ENCODE data around the gene OLFML2B. TPM values are rescaled to one million over a fixed set of nuclear protein-coding genes. Genes with fewer than 3 reads are reported as not detected.

Gene OLFML2B
- total RNA-seq, 1 donor from 2014 or later, result 8.4 TPM

DNA sequence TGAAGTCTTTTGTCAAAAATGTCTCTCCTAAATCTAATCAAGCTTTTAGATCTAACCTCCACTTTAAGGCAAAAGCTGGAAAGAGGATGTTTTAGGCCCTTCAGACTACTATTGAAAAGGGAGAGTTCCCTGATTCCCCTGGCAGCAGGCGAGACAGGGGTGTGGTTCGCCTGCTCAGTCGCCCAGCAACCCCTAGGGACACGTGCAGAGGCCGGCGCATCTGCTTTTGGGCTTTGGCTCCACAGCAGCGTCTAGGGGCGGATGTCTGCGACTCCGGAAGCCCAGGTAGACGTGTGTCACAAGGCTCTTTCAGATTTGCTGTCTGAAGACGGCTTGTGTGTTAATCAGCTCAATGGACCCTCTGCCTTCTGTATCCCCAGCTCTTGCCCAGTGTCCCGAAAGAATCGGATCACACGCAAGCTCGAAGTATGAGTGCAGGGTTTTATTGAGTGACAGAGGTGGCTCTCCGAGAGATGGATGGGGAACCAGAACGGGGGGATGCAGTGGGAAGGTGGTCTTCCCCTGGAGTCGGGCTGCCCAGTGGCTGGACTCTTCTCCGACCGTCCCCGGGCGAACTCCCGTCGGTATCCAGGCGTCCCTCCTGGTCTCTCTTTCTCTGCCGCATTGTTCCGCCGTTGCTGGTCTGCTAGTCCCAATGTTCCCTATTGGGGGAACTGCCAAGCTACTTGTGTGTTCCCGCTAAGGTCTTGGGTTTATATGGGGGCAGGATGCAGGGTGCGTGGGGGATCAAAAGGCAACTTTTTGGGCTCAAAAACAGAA is 45.5 kb downstream of the OLFML2B start:
- DNase-seq (ENCODE audit: low spot score), result no peak

DNA sequence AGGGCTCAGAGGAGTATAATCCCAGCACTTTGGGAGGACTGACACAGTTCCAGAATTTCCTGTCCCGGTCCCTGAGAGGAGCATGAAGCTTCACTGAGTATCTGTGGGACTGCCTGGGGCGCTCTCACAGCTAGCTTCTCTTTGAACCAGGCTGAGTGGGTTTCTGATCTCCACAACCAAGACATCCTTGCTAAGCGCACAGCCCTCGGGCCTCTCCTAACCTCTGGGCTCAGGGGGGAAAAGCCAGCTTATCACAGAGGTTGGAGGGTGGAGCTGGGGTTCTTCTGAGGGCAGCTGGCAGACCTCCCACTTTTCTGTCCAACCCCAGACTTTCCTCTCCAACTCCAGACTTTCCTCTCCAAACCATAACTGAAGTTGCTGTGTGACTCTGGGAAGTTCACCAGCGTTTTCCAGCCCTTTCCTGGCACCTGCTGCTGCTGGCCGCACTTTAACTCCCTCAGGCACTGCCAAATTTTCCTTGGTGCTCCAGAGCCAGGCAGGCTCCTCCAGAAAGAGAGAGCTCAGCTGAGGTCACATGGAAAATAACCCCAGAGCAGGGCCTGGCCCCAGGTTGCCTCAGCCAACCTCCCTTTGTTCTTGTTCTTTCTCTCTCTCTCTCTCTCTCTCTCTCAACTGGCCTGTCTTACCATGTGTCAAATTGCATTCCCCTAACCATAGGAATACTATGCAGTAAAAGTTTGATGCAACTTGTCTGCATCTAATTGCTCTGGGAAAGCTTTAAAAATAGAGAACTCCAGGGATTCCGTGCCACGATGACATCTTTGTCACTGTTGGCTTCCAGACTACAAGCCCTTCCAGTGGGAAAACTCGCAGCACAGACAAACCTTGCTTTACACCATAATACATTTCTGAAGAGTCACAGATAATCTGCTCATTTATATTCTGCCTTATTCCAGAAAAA is 49.5 kb downstream of the OLFML2B start:
- no peak for DNase-seq (ENCODE audit: low spot score)

DNA sequence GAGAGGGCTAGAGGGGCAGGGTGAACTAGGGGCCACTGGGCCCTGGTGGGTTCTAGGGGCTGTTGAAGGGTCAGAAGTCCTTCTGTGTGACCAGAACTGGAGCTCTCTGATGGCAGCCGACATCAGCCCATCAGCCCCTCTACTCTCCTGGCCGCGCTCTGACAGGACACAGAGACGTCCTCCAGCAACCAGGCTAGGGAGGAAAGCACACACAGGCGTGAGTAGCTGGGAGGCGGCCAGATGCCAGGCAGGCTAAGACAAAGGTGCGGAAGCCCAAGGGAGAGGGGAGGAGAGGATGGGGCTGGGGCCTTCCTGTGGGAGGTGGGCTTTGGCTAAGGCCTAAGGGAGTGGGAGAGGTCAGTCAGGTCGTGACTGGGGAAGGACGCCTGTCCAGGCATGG is 50.8 kb downstream of the OLFML2B start:
- no peak for DNase-seq (ENCODE audit: low spot score)

DNA sequence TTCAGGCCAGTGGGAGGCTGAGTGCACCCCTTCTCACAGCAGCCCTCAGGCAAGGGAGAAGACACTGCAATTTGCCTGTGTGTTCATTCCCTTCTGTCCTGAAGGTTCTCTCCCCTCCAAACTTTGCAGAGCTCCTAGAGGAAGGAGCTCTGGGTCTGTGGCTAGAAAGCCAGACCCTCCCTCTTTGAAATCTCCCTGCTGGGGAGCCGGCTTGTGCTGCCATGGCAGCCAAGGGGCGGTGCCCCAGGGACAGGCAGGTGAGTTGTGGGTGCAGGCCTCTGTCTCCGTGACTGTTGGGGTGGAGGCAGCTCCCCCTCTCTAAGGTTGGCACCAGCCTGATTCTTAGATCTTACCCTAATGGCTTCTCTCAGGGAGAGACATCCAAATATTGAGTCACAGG is 53.0 kb downstream of the OLFML2B start:
- DNase-seq (ENCODE audit: low spot score), result no peak

DNA sequence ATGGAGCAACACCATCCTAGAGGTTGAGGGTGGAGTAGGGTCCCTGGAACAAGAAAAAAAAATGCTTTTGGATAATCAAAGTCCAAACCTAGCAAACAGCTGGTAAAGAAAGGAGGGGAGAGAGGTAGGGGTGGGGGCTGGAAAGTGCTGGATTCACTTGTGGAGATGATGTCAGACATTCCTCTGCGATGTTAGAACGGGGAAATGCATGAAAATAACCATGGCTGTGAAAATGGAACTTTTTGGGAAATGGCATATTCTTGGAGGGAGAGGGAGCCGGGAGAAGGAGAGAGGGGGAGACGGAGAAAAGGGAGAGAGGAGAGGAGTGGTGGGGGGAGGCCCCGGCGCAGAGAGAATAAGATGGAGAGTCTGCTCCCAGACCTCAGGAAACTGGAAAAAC is 53.6 kb downstream of the OLFML2B start:
- no peak for DNase-seq (ENCODE audit: low spot score)

DNA sequence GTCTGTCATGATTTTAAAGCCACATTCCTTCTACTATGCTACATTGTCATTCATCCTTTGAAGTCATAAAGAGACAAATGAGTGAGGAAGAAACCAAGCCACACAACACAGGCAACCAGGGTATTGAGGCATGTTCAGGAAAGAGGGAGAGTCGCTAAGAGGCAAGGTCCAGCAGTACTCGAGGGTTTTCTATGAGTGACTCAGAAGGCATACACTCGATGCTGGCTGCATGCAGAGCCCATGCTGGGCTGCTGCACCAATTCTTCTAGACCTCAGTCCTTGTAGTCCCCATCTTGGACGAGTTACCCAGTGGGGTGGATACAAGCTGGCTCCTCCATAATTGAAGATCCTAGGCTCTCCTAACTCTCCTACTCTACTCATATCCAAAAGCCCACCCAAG is 57.6 kb downstream of the OLFML2B start:
- no peak for DNase-seq (ENCODE audit: low spot score)

DNA sequence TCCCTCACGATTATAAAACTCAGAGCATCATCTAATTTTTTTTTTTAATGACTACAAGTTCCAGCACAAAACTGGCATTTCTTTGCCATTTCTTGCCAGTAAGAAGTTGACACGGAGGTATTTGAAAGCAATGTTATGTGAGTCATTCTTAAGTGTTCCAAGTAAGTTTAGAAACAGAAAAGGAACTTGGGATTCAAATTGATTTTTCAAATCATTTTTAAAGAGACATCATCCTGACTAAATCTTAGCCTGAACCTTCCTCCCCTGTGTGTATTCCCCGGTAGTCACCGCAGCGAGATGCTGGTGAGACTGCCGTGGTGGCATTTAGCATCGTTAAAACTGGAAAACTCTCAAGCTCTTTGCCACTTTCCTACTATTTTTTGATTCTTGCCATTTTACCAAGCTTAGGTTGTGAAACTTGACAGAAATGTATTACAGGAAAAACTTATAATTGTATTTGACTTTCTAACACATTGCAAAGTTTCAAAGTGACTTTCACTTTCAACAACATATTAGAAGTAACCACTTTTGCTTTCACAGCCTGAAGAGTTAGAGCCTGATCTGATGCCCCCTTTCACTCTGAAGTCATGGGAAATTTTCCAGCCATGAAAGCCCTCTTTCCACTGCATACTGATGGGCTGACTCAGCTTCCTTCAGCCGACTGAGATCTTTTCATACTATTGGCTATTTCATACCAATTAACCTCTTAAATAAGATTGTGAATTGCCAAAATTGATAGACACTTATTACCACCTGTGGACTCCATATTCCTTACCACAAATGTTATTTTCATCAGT is 61.4 kb downstream of the OLFML2B start:
- no peak for DNase-seq (ENCODE audit: low spot score)

DNA sequence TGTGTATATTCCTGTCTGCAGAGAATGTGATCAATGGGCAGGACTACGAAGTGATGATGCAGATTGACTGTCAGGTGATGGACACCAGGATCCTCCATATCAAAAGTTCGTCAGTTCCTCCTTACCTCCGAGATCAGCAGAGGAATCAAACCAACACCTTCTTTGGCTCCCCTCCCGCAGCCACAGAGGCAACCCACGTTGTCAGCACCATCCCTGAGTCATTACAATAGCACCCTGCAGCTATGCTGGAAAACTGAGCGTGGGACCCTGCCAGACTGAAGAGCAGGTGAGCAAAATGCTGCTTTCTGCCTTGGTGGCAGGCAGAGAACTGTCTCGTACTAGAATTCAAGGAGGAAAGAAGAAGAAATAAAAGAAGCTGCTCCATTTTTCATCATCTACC is 65.2 kb downstream of the OLFML2B start:
- DNase-seq (ENCODE audit: low spot score), result no peak

DNA sequence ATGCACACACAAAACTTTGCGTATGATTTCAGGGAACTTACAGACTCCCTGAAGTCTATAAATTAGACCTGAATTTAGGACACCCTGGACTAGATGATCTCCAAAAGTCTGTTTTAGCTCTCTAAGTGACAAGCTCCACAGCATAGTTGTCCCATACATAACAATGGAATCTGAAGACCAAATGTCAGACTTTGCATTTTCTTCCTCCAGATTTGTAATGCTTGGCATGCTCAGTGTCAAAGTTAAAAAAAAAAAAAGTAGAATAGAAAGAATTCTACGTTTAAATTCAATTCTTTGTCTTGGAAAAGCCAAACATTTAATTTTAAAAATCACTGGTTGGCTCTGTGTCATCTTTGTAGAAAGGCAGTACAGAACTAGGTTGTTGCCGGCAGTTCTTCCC is 66.7 kb downstream of the OLFML2B start:
- no peak for DNase-seq (ENCODE audit: low spot score)

DNA sequence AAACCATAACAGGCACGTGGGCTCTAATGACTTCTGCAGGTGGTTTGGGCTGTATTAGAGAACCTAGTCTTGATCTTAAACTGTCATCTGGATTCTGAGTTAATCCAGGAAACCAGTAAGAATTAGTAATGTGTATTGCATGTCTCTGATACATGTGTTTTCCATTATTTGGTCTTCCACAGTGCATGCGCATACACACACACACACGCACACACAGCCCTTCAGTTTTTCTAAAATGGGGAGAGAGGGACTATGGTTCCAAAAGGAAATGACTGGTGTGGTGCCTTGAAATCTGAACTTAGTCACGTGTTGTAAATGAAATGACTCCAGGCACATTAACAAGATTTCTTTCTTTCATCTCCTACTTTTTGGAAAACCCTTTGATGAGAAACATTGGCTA is 67.6 kb downstream of the OLFML2B start:
- DNase-seq (ENCODE audit: low spot score), result no peak

DNA sequence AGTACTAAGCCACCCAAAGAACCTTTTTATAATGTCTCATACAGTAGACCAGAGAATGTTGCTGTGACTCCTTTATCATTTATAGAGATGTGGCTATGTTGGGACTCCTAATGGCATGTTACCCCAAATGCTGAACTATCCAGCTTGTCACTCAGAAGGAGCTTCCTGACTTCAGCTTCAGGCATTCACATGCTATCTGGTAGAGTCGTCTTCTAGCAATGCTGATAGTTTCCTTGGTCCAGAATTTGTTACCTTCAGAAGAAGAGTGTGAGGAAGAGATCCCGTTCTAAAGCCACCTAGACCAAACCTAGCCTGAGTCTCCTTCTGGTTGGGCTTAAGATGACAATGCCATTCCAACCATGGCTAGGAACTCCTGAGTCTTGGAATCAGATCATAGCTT is 68.1 kb downstream of the OLFML2B start:
- no peak for DNase-seq (ENCODE audit: low spot score)

DNA sequence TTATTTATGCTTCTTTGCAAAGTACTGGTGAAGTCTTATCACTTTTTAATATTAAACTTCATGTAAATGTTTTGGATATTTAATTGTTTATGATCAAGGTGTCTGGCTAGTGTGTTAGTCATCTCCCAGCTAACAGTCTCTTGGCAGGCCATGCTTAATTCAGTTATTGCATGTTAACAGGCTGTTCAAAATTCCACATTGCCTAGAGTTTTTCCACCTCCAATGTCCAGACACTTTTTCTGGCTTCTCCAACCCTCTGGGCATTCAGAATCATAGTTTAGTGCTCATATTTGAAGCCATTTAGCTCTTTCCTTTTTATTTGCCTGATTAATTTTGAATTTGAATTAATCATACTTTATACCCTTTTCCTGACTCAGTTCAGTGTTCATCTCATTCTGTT is 69.2 kb downstream of the OLFML2B start:
- DNase-seq (ENCODE audit: low spot score), result no peak

DNA sequence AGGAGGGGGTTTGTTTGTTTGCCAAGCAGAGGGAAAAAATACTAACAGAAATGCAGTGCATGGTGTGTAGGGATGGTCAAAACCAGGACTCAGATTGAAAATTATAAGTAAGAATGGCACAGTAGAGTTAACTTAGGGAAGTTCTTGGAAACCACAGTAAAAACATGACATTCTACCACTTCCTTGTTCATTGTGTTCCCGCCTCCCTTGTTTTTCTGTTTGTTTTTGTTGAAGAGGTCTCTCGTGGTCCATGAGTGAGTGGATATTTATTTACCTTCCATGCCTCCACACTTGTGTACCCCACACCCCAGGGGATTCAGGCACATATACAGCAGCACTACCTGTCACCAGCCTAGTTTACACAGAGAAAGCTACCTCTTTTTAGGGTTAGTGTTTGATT is 69.6 kb downstream of the OLFML2B start:
- no peak for DNase-seq (ENCODE audit: low spot score)

DNA sequence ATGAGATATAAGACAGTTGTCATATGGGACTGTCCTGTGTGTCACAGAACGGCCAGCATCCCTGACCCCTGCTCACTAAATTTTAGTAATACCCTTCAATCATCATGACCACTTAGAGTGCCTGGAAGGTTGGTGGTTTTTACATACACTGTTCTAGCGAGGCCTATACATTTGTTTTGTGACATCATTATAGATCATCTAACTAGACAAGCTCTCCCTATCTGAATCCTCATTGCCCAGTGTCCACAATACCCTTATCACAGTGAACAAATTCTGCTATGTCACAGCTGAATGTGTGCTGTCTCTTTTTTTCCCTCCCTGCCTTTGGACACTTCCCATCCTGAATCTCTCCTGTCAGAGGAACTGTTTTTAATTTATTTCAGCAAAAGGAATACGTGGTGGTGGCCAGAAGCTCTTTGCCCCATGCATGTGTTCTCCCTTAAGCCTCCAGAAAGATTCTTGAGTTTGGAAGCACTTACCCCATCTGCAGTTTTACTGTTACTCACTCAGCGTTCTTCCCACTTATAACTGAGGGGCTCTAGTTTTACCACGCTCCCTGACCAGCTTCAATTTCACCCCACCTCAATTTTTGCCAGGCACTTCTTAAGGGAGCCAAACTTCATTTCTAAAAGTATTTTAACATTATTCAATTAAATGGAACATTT is 70.3 kb downstream of the OLFML2B start:
- DNase-seq (ENCODE audit: low spot score), result no peak

DNA sequence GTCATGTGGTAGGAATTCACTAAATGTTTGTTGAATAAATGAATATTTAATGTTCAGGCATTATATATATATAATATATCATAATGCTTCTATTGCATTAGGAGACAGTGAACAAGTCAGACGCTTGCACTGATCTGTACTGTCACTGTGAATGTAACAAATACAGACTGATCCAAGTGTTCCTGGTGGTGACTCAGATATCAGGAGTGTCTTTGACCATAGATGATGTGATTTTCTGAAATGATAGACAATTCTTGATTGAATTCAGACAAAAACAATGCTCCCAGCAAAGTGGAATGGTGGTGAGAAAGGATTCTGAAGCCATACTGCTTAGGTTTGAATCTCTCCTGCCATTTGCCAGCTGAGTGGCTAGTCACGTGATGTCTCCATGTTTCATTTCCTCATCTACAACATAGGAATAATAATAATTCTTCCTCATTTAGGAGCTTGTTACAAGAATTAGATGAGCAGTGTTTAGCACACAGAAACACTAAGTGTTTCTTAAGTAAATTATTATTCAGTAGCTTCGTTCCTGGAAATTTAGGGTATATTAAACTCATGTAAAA is 71.0 kb downstream of the OLFML2B start:
- no peak for DNase-seq (ENCODE audit: low spot score)

DNA sequence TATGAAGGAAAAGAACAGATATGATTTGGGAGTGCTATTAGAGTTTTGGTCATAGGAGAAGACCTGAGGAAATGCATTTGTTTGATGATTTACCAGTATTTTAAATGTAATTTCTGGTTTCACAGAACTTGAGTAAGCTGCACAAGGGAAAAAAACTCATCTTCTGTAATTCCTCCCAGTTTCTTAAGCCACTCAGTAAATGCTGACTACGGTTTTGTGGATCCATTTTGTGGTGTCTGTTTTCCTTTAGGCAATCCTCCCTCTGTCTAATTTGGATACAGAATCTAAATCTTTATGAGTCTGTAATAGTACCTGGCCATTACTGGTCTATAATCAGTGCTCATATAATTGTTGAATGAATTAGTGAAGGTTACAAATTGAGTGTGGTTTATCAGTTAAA is 72.0 kb downstream of the OLFML2B start:
- no peak for DNase-seq (ENCODE audit: low spot score)

DNA sequence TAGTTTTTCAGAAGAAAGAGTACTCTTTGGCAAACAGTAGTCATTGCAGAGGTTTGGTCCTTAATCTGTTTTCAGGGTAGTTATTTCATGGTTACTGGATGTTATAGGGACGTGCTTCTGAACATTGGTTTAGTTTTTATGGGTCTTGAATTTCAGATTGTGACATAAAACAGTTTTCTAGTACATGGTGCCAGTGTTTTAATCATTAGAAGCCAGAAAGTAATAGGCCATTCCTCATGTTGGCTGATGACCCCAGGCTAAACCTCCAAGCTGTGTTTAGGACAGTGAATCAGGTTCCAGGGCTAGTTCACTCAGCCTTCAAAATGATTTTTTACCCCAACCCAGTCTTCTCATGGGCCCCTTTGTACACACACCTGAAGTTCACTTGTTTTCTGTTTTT is 73.3 kb downstream of the OLFML2B start:
- no peak for DNase-seq (ENCODE audit: low spot score)

DNA sequence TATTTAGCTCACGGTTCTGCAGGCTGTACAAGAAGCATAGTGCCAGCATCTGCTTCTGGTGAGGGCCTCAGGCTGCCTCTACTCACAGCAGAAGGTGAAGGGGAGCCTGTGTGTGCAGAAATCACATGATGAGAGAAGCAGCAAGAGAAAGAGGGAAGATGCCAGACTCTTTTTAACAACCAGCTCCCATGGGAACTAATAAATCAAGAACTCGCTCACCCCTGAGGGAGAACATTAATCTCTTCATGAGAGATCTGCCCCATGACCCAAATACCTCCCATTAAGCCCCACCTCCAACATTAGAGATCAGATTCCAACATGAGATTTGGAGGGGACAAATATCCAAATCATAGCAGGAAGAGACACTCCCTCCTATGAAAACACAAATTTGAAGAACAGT is 74.1 kb downstream of the OLFML2B start:
- DNase-seq (ENCODE audit: low spot score), result no peak

DNA sequence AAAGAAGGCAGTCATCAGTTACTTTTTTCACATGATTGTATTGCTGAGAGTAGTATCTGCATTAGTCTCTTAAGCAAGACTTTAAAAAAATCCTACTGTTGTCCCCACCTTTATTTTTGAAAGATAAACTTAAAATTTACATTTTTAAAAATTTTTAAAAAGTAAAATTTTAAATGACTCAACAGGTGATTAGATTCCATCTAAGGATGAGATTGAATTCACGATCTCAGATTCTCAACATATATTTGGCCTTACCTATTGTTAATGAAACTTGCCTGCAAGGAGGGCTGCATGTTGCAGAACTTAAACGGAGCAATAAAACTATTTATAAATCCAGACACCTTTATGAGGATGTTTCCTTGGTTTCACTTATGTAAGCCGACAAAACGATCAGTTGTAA is 75.2 kb downstream of the OLFML2B start:
- no peak for DNase-seq (ENCODE audit: low spot score)

DNA sequence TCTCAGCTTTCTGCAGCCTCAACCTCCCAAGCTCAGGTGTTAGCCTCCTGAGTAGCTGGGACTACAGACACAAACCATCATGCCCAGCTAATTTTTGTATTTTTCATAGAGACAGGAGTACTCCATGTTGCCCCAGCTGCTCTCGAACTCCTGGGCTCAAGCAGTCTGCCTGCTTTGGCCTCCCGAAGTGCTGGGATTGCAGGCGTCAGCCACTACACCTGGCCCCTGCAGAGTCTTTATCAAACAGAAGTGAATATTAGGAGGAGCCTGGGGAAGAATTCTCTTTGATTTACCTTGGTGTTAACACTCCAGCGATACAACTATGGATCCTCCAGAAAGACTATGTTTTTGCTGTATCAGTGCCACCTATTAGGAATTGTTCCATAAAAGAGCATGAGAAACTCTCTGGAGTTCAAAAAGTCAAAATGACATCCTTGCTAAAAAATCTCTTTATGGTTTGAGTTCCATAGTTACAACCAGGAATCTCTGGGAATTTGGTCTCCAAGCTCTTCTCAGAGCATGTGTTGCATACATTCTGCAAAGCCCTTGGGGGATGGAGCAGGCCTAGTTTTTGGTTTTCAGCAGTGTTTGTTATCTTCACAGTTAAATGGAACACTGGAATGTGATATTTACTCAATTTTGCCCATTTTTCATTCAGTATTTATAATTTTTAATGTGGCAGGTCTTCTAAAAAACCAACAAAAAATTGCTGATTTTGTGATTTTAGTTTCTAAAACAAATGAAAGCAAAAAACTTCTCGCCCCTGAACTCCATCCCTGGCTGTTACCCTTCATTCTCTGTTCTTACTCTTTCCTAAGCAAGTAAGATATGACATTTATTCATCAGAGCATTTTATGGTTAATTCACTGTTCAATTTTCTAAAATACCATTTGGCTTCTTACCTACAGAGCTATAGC is 77.3 kb downstream of the OLFML2B start:
- DNase-seq (ENCODE audit: low spot score), result no peak
